Thymus (tissue), 11 donors: Measurements from ENCODE around the gene AP3B2. TPM values are rescaled to one million over a fixed set of nuclear protein-coding genes. Genes with fewer than 3 reads are reported as not detected.
A peak's percentile ranks its signal among the peaks of the same experiment; 100 is the strongest.

Experiments
- DNase-seq, 9 donors: peaks; one replicate each; pipeline ENCODE4 v3.0.0-alpha.2; 2013; ENCODE audit warnings: low spot score in 9 of 9, low read depth in 6 of 9, missing footprints in 1 of 9
- H3K27ac ChIP-seq, 2 donors: one replicate each; pipeline ENCODE4 v1.5.1; 2013; ENCODE audit warnings: control low read depth in 1 of 2, low read depth in 1 of 2, low read length in 1 of 2, mild to moderate bottlenecking in 1 of 2, moderate library complexity in 1 of 2
- H3K27me3 ChIP-seq, 2 donors: one replicate each; pipeline ENCODE4 v1.5.1; 2013; ENCODE audit warnings: low read length in 1 of 2; ENCODE audit not compliant: control insufficient read depth in 2 of 2, insufficient read depth in 1 of 2
- H3K36me3 ChIP-seq, 2 donors: one replicate each; pipeline ENCODE4 v1.5.1; 2013; ENCODE audit warnings: low read length in 1 of 2, mild to moderate bottlenecking in 1 of 2, moderate library complexity in 1 of 2; ENCODE audit not compliant: control insufficient read depth in 2 of 2, insufficient read depth in 2 of 2
- H3K4me1 ChIP-seq, 2 donors: one replicate each; pipeline ENCODE4 v1.5.1; 2013; ENCODE audit warnings: low read length in 2 of 2; ENCODE audit not compliant: control insufficient read depth in 2 of 2, insufficient read depth in 2 of 2
- H3K4me3 ChIP-seq, 2 donors: one replicate each; pipeline ENCODE4 v1.5.1; 2013; ENCODE audit warnings: low read length in 2 of 2, control low read depth in 1 of 2, mild to moderate bottlenecking in 1 of 2
- H3K9me3 ChIP-seq, 2 donors: one replicate each; pipeline ENCODE4 v1.5.1; 2013; ENCODE audit warnings: low read length in 1 of 2, mild to moderate bottlenecking in 1 of 2; ENCODE audit not compliant: control insufficient read depth in 2 of 2, insufficient read depth in 1 of 2
- WGBS: extraction: QIAGEN DNeasy Blood & Tissue Kit; methylation state at CpG from one replicate; pipeline ENCODE4 v1.1.7; 2013; 5-methylcytosine and 5-hydroxymethylcytosine counted together
- polyA plus RNA-seq: library from polyadenylated mRNA; stranded (reverse); fragments of 200-250 nt; gene quantifications from one replicate; pipeline ENCODE4 v1.2.3, GENCODE V29; 2013
- total RNA-seq: library from RNA; stranded (reverse); fragments of 120-200 nt; gene quantifications from one replicate; pipeline ENCODE4 v1.2.4, GENCODE V29; 2013
- donor health status: healthy.

AP3B2 gene
- total and polyA plus RNA-seq, 2 donors = 0.33 to 5.0 TPM

DNA sequence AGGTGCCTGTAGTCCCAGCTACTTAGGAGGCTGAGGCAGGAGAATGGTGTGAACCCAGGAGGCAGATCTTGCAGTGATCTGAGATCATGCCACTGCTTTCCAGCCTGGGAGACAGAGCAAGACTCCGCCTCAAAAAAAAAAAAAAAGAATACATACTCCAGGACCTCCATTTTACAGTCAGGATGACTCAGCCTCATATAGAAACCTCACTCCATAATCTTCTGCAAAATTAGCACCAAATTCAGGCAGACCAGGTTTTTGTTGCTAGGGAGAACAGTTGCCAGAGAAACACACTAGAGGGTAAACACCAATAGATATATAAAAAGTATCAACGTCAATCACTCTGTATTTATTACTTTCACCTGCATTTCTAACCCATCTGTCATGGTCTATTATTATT, 28.3 kb upstream of the AP3B2 start:
- peaks cover 0 to 2% of the 10 kb centered on the region in 2 donors for H3K36me3 ChIP-seq
- no peak for DNase-seq
- 97% methylated on average over 2 of the region's 2 CpGs for WGBS
- no peaks in the 10 kb centered on the region for H3K27me3 ChIP-seq
- H3K4me3 ChIP-seq = no peak overlapping the region
- H3K9me3 ChIP-seq = no peaks in the 10 kb centered on the region
- no peak overlapping the region for H3K27ac ChIP-seq
- H3K4me1 ChIP-seq = no peaks in the 10 kb centered on the region

- Histone ChIP-seq H3K27me3 (no peaks in the 10 kb centered on the region), H3K36me3 (peaks cover 0 to 2% of the 10 kb centered on the region in 2 donors), H3K4me1 (no peaks in the 10 kb centered on the region), H3K9me3 (no peaks in the 10 kb centered on the region), H3K4me3 (no peak overlapping the region), H3K27ac (no peak overlapping the region)
- over 99% methylated on average over 2 of the region's 2 CpGs for WGBS
- DNase-seq = no peak
These were observed 21.9 kb upstream of the AP3B2 start for GRCh38 chr15:82731527-82731926.

- Histone ChIP-seq H3K36me3 (peaks cover 0 to 2% of the 10 kb centered on the region in 2 donors), H3K4me3 (no peak overlapping the region), H3K27me3 (no peaks in the 10 kb centered on the region)
These were observed 20.4 kb upstream of the AP3B2 start for GRCh38 chr15:82730022-82730530.

GRCh38 chr15:82726816-82727215, 17.1 kb upstream of the AP3B2 start:
- no peaks in the 10 kb centered on the region for H3K9me3 ChIP-seq
- H3K4me3 ChIP-seq = no peak overlapping the region
- no peaks in the 10 kb centered on the region for H3K4me1 ChIP-seq
- no peak for DNase-seq
- H3K27me3 ChIP-seq = no peaks in the 10 kb centered on the region
- H3K27ac ChIP-seq = no peak overlapping the region
- WGBS = 98% methylated on average over 10 of the region's 10 CpGs
- H3K36me3 ChIP-seq = no peaks in the 10 kb centered on the region

More at GRCh38 chr15:82730022-82730530, 20.4 kb upstream of the AP3B2 start:
- no peak for DNase-seq
- Histone ChIP-seq H3K27ac (no peak overlapping the region), H3K4me1 (no peaks in the 10 kb centered on the region), H3K9me3 (no peaks in the 10 kb centered on the region)
- WGBS = 96% methylated on average over 11 of the region's 11 CpGs

DNA sequence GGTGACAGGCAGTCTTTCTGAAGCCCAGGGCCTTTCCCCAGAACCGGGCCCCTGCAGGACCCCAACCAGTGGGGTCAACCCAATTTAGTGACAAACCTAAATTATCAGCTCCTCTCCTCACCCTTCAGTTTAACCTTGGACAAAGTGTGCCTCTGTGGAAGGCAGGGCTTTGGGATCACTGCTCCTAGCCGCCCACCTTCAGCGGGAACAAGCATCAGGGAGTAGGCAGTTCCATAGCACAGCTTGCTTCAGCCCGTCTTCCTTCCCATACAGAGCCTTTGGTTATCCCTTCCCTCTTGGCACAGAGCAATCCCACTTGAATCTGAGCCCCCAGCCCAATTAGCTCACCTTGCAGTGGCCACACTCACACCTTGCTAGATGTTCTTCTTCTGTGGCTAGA, 5.3 kb upstream of the AP3B2 start:
- no peaks in the 10 kb centered on the region for H3K36me3 ChIP-seq
- WGBS = 95% methylated on average over 4 of the region's 4 CpGs
- H3K4me1 ChIP-seq = peaks cover 0 to 5% of the 10 kb centered on the region in 2 donors
- no peaks in the 10 kb centered on the region for H3K9me3 ChIP-seq
- no peak overlapping the region for H3K4me3 ChIP-seq
- no peak overlapping the region for H3K27ac ChIP-seq
- peaks cover 0 to 15% of the 10 kb centered on the region in 2 donors for H3K27me3 ChIP-seq
- no peak for DNase-seq

DNA sequence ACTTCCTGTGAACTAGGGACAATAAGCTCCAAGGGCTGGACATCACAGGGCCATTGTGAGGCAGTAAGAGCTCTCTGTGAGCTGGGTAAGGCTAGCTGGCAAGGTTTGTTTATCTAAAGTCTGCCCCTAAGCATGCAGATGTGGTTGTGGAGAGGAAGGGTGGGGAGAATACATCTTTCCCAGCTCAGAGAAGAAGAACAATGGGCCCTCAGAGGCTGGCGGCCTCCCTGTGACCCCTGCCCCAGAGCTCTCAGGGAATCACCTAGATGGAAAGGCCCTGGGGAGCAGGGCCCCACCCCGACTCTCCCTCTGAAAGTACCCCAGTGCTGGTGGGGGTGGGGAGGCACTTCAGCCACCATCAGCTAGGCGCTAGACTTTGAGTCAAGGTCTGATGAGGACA, 4.3 kb upstream of the AP3B2 start:
- H3K27ac ChIP-seq = no peak overlapping the region
- WGBS = 90% methylated on average over 3 of the region's 3 CpGs
- peaks cover 3 to 23% of the 10 kb centered on the region in 2 donors for H3K27me3 ChIP-seq
- H3K36me3 ChIP-seq = no peaks in the 10 kb centered on the region
- DNase-seq = no peak
- no peak overlapping the region for H3K4me3 ChIP-seq
- H3K9me3 ChIP-seq = no peaks in the 10 kb centered on the region
- H3K4me1 ChIP-seq = peaks cover 3 to 7% of the 10 kb centered on the region in 2 donors

- no peak for DNase-seq
- Histone ChIP-seq H3K4me1 (peaks cover 6 to 9% of the 10 kb centered on the region in 2 donors), H3K36me3 (no peaks in the 10 kb centered on the region), H3K9me3 (no peaks in the 10 kb centered on the region), H3K27me3 (peaks cover 11 to 34% of the 10 kb centered on the region in 2 donors), H3K4me3 (no peak overlapping the region), H3K27ac (no peak overlapping the region)
- WGBS = 92% methylated on average over 3 of the region's 3 CpGs
These were observed 2.4 kb upstream of the AP3B2 start for GRCh38 chr15:82712036-82712435.

- Histone ChIP-seq H3K27me3 (peaks cover 11 to 34% of the 10 kb centered on the region in 2 donors), H3K27ac (no peak overlapping the region), H3K36me3 (no peaks in the 10 kb centered on the region), H3K9me3 (no peaks in the 10 kb centered on the region), H3K4me3 (no peak overlapping the region), H3K4me1 (peaks cover 6 to 9% of the 10 kb centered on the region in 2 donors)
- no peak for DNase-seq
- WGBS = 97% methylated on average over 26 of the region's 26 CpGs
These were observed 1.3 kb upstream of the AP3B2 start for GRCh38 chr15:82710926-82711490.

DNA sequence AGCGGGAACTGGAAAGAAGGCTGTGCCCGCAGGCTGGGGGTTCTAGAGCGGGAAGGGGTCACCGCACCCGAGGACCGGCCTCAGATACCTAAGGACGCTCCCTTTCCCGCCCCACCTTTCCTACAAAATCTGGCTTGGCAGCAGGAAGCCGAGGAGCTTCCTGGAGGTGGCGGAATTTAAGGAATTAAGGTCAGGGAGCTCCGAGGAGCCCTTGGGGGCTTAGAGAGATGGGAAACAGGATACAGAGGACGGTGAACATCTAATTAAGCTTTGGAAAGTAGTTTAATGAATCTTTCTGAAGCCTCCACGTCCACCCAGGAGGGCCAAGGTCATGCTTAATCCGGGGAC, 507 bp upstream of the AP3B2 start:
- no peak overlapping the region for H3K27ac ChIP-seq
- H3K9me3 ChIP-seq = no peaks in the 10 kb centered on the region
- peaks cover 6 to 9% of the 10 kb centered on the region in 2 donors for H3K4me1 ChIP-seq
- no peaks in the 10 kb centered on the region for H3K36me3 ChIP-seq
- WGBS = 21% methylated on average over 14 of the region's 14 CpGs
- H3K4me3 ChIP-seq = peak overlapping the region; percentile 29 to 56
- peaks cover 11 to 34% of the 10 kb centered on the region in 2 donors for H3K27me3 ChIP-seq
- no peak for DNase-seq
